GM10847 (cell line): ENCODE data around the gene RYR3.

ENCODE experiments used
- POLR2A ChIP-seq: IDR thresholded peaks from 2 replicates; pipeline ENCODE4 v1.6.1; 2011; ENCODE audit not compliant: insufficient read length; ENCODE audit errors: extremely low read depth

The RYR3 gene

GRCh38 chr15:33834892-33835743 is 524.4 kb downstream of the RYR3 start:
- TF ChIP-seq POLR2A, result no peak

GRCh38 chr15:33837294-33837693 is 526.5 kb downstream of the RYR3 start:
- no peak for TF ChIP-seq POLR2A

- no peak for TF ChIP-seq POLR2A
Observed at GRCh38 chr15:33839540-33839939, 528.8 kb downstream of the RYR3 start.

- no peak for TF ChIP-seq POLR2A
Observed at GRCh38 chr15:33840615-33841014, 529.8 kb downstream of the RYR3 start.

GRCh38 chr15:33844186-33844585 is 533.4 kb downstream of the RYR3 start:
- no peak for TF ChIP-seq POLR2A

- no peak for TF ChIP-seq POLR2A
Observed at GRCh38 chr15:33844597-33844996, 533.8 kb downstream of the RYR3 start.

GRCh38 chr15:33846142-33846541 is 535.4 kb downstream of the RYR3 start:
- TF ChIP-seq POLR2A, result no peak

GRCh38 chr15:33846862-33847261 is 536.1 kb downstream of the RYR3 start:
- no peak for TF ChIP-seq POLR2A

GRCh38 chr15:33848011-33848410 is 537.2 kb downstream of the RYR3 start:
- no peak for TF ChIP-seq POLR2A

- TF ChIP-seq POLR2A, result no peak
Observed at GRCh38 chr15:33851079-33851478, 540.3 kb downstream of the RYR3 start.

- no peak for TF ChIP-seq POLR2A
Observed at GRCh38 chr15:33852094-33852493, 541.3 kb downstream of the RYR3 start.

- no peak for TF ChIP-seq POLR2A
Observed at GRCh38 chr15:33852570-33852969, 541.8 kb downstream of the RYR3 start.

- no peak for TF ChIP-seq POLR2A
Observed at GRCh38 chr15:33857726-33858125, 547.0 kb downstream of the RYR3 start.

GRCh38 chr15:33858836-33859235 is 548.1 kb downstream of the RYR3 start:
- no peak for TF ChIP-seq POLR2A

- no peak for TF ChIP-seq POLR2A
Observed at GRCh38 chr15:33859992-33860545, 549.3 kb downstream of the RYR3 start.

GRCh38 chr15:33860754-33861153 is 550.0 kb downstream of the RYR3 start:
- TF ChIP-seq POLR2A, result no peak
